GM12878 (cell line): ENCODE data around the gene ZNF692. TPM values are rescaled to one million over a fixed set of nuclear protein-coding genes. Genes with fewer than 3 reads are reported as not detected.

Experiments used
- ATAC-seq: fragments of 200-7000 bp; cut with Tn5 transposase; 3 replicates; pipeline ENCODE4 v1.9.1; 2020; ENCODE audit warnings: mild to moderate bottlenecking, moderate library complexity
- BruUV-seq: library from RNA; stranded (reverse); fragments of 400-500 nt; replicated peaks from 2 replicates; lab custom pipeline; 2021; lab: Mats Ljungman, UMichigan
- CTCF ChIA-PET: fragments of 300-600 bp; sonication (Branson Sonifier 250); formaldehyde crosslinking; extraction: SDS; loops from one replicate; lab custom pipeline; 2021; ENCODE audit warnings: inconsistent platforms; lab: Yijun Ruan, JAX
- POLR2A ChIA-PET: fragments of 350-600 bp; formaldehyde crosslinking; extraction: SDS; loops from one replicate; lab custom pipeline; 2021; ENCODE audit warnings: inconsistent platforms; lab: Charles Lee
- RAD21 ChIA-PET: fragments of 300-600 bp; sonication (Branson Sonifier 250); formaldehyde crosslinking; loops from one replicate; lab custom pipeline; 2023; ENCODE audit warnings: antibody characterized with exemption; ENCODE audit not compliant: unreplicated experiment; lab: Charles Lee
- SMC1A ChIA-PET: fragments of 300-600 bp; sonication (Branson Sonifier 250); formaldehyde crosslinking; loops from one replicate; lab custom pipeline; 2023; ENCODE audit not compliant: unreplicated experiment, uncharacterized antibody; lab: Charles Lee
- DNase-seq: peaks from one replicate; pipeline ENCODE4 v3.0.0-alpha.2; 2011; ENCODE audit warnings: low read depth, low spot score
- FAIRE-seq: peaks from 3 replicates; lab custom pipeline; 2011; peaks lifted over from hg19 to GRCh38; lab: Jason Lieb, UNC
- H2AFZ ChIP-seq: 2 replicates; pipeline ENCODE4 v1.6.0; 2011; ENCODE audit warnings: low read depth, low read length, control low read depth; ENCODE audit not compliant: control insufficient read depth
- H3K27ac ChIP-seq: 2 replicates; pipeline ENCODE4 v1.5.1; 2011; ENCODE audit warnings: control low read depth; ENCODE audit not compliant: control insufficient read depth, insufficient read depth
- H3K27me3 ChIP-seq, 2 experiments: replicated peaks in 1 of 2; 2 replicates each; pipeline versions ENCODE4 v1.6.0 to v1.6.1; 2011; ENCODE audit warnings: low read length in 1 of 2; ENCODE audit not compliant: control insufficient read depth in 2 of 2, insufficient read depth in 2 of 2
- H3K36me3 ChIP-seq, 2 experiments: 2 replicates each; pipeline ENCODE4 v1.5.1; 2011; ENCODE audit warnings: low read length in 1 of 2; ENCODE audit not compliant: control insufficient read depth in 2 of 2, insufficient read depth in 2 of 2
- H3K4me1 ChIP-seq: 2 replicates; pipeline ENCODE4 v1.6.1; 2011; ENCODE audit warnings: mild to moderate bottlenecking, low read length, moderate library complexity, mixed read lengths; ENCODE audit not compliant: control insufficient read depth, insufficient read depth
- H3K4me2 ChIP-seq: 2 replicates; pipeline ENCODE4 v1.6.0; 2011; ENCODE audit warnings: control low read depth; ENCODE audit not compliant: control insufficient read depth, insufficient read depth
- H3K4me3 ChIP-seq: fragments of 200-600 bp; sonication (generic); 2 replicates; pipeline ENCODE4 v1.5.1; 2016
- H3K79me2 ChIP-seq: 2 replicates; pipeline ENCODE4 v1.6.0; 2011; ENCODE audit warnings: low read length; ENCODE audit not compliant: control insufficient read depth, insufficient read depth
- H3K9ac ChIP-seq: 2 replicates; pipeline ENCODE4 v1.8.0; 2011; ENCODE audit warnings: low read length, control low read depth, mixed read lengths; ENCODE audit not compliant: control insufficient read depth, insufficient read depth
- H3K9me3 ChIP-seq: replicated peaks from 3 replicates; pipeline ENCODE4 v1.5.1; 2011; ENCODE audit warnings: mild to moderate bottlenecking, low read length; ENCODE audit not compliant: control insufficient read depth, insufficient read depth
- H4K20me1 ChIP-seq: 2 replicates; pipeline ENCODE4 v1.6.0; 2011; ENCODE audit not compliant: control insufficient read depth, insufficient read depth
- CBX3 ChIP-seq: fragments of 200-600 bp; sonication (generic); IDR thresholded peaks from 2 replicates; pipeline ENCODE4 v1.6.1; 2016; ENCODE audit warnings: low read depth, borderline replicate concordance
- RUNX3 ChIP-seq: IDR thresholded peaks from 2 replicates; pipeline ENCODE4 v1.6.1; 2012; ENCODE audit warnings: low read length, inconsistent platforms
- TARDBP ChIP-seq: IDR thresholded peaks from 2 replicates; pipeline ENCODE4 v1.6.1; 2016; ENCODE audit warnings: borderline replicate concordance
- WGBS: methylation state at CpG from one replicate; pipeline ENCODE4 v1.1.6; 2016; ENCODE audit warnings: low lambda C conversion rate; ENCODE audit not compliant: insufficient replicate concordance, insufficient coverage; ENCODE audit errors: missing lambda C conversion rate; 5-methylcytosine and 5-hydroxymethylcytosine counted together
- in situ Hi-C: fragments of 300-500 bp; cut with MboI; formaldehyde crosslinking; loops from 9 replicates; pipeline ENCODE4 v1.14.3; 2018; ENCODE audit warnings: mixed read lengths
- intact Hi-C: fragments of 100-400 bp; cut with micrococcal nuclease; formaldehyde crosslinking; loops from one replicate; pipeline ENCODE4 v1.14.2; 2022; ENCODE audit not compliant: unreplicated experiment
- polyA plus RNA-seq, 11 experiments: library from polyadenylated mRNA; depleted of rRNA in 4 of 11; unstranded in 6 of 11; stranded (reverse) in 5 of 11; fragments of >200 nt; fragmentation: Nextera tagmentation in 4 of 11; fragmentation: Illumina TruSeq in 1 of 11; extraction: Ambion mirVana in 4 of 11; extraction: Trizol in 1 of 11; gene quantifications; 1 replicate in 1 of 11; 2 replicates in 10 of 11; pipeline versions ENCODE4 v1.2.1 to v1.2.3, GENCODE V29; 2011 to 2016; ENCODE audit warnings: inconsistent platforms in 2 of 11, missing spikeins in 2 of 11, low read depth in 1 of 11
- total RNA-seq, 4 experiments: library from RNA; depleted of rRNA in 3 of 4; stranded (reverse); fragments of >200 nt in 3 of 4; fragmentation: Illumina TruSeq in 1 of 4; extraction: Trizol in 1 of 4; gene quantifications; 2 replicates each; pipeline versions ENCODE4 v1.2.1 to v1.2.3, GENCODE V29; 2013 to 2021

Gene ZNF692
- total and polyA plus RNA-seq, 10 of the 15 experiments (the other 5 are each of a cell fraction or from before 2014, with no cell fraction given): 5.3 to 76.6 (median 36.9) TPM

DNA sequence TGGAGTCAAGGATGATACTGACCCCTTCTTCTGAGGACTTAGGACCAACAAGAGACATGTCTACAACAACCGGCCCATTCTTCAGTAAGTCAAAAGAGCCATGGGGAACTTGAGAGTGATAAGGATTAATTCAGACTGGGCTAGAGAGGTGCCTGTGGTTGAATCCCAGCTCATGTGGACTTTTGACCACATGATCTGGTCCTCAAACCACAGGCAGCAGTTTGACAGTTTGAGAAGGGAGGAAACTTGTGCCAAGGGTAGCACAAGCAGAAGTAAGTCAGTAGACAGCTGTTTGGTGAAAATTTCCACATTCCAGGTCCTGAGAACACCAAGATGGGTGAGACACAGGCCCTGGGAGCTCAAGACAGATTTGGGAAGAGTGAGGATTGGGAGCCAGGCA is 53.0 kb downstream of the ZNF692 start:
- H3K9me3 ChIP-seq: peaks cover 4% of the 10 kb centered on the region; the same call in 2 of the 3 replicates
- TF ChIP-seq CBX3: no peak
- TF ChIP-seq TARDBP: no peak
- peak; percentile 62 for TF ChIP-seq RUNX3
- TF ChIP-seq, all 136 proteins: peak for 1
- ATAC-seq (no peak), DNase-seq (no peak), FAIRE-seq (peak; percentile 47)
- ChIA-PET RAD21 (interaction anchor here (0.9 to 4.3 kb wide), 18 partner anchors 12 to 563 kb away, joined by 3 to 72 read pairs (median 12); partner anchors contain the start of genes SH3BP5L, ZNF672 and ZNF692), POLR2A (interaction anchor here (1.2 to 1.9 kb wide), 7 partner anchors 17 to 563 kb away, joined by 3 to 10 read pairs (median 6); partner anchors contain the start of gene ZNF672), SMC1A (interaction anchor here (1.1 to 5.7 kb wide), 26 partner anchors 12 to 868 kb away, joined by 3 to 89 read pairs (median 8); partner anchors contain the start of genes OR2T1, OR2T2, SH3BP5L and ZNF672), CTCF (interaction anchor here (0.9 to 4.9 kb wide), 36 partner anchors 11 to 1416 kb away, joined by 3 to 86 read pairs (median 6); partner anchors contain the start of genes OR14I1, SH3BP5L, ZNF672 and ZNF692)
- no peak overlapping the region; the same call in 1 of the 2 replicates for H3K9ac ChIP-seq
- peaks cover 26% of the 10 kb centered on the region for H3K4me1 ChIP-seq
- H3K27me3 ChIP-seq: no peaks in the 10 kb centered on the region
- H3K36me3 ChIP-seq: peaks cover 0 to under 1% of the 10 kb centered on the region in 2 experiments; a peak in 1 of 4 replicates
- H3K4me3 ChIP-seq: no peak overlapping the region
- H3K79me2 ChIP-seq: no peaks in the 10 kb centered on the region
- H4K20me1 ChIP-seq: no peaks in the 10 kb centered on the region
- peak overlapping the region; percentile 79 for H3K27ac ChIP-seq
- BruUV-seq: no TSS peak
- H2AFZ ChIP-seq: peak overlapping the region; percentile 78; the same call in 1 of the 2 replicates
- intact Hi-C loops (loop anchor here (1.0 to 5.0 kb wide), 5 partner anchors 13 to 402 kb away; no protein-coding TSS in a partner anchor), in situ Hi-C loops (loop anchor here (5.0 kb wide), 3 partner anchors 109 to 564 kb away; no protein-coding TSS in a partner anchor)
- H3K4me2 ChIP-seq: peak overlapping the region; percentile 82
- WGBS: 100% methylated on average over 1 of the region's 1 CpG
